ENCODE results near the gene PICALM.

DNA sequence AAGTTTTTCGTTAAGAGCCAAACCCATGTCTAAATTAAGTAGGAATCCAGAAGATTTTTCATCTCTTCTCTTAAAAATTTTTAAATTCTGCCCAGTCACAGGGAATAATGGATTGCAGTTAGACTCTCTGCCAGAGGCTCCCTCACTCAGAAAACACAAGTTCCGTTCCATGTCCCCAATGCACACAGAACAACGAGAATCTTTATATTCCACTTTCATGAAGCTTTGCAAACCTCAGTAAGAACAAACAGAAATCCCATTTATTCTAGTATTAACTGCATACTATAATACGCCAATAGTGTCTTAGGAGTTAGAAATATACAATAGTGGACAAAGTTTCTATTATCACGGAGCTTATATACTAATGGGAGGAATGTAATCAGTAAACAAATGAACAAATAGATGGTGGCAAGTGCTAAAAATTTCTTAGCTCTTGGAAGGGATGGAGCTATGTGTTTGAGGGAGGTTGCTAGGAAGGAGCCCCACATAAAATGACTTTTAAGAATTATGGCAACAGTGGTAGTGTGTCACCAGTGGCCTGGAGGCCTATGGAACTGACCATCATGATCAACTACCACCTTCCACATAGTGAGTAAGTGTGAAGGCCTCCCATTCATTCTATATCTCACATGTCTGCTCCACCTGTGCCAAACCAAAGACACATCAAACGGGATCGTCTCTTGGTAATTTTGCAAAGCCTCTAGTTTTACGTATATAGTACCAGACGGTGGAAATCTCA lies 24.9 kb downstream of the PICALM start:
- TF ChIP-seq POLR2A (IDR thresholded peaks at IDR 0.05): no peak
- no peak for TF ChIP-seq CTCF (IDR thresholded peaks at IDR 0.05)

Measured in tibial nerve (tissue), 3 donors.